ENCODE measurements around the gene AP1M1.
"Not testable (repeated sequence)": the region's sequence is repeated elsewhere in the genome, so short reads cannot be mapped to it uniquely, and the experiment has no call there.

Gene AP1M1

DNA sequence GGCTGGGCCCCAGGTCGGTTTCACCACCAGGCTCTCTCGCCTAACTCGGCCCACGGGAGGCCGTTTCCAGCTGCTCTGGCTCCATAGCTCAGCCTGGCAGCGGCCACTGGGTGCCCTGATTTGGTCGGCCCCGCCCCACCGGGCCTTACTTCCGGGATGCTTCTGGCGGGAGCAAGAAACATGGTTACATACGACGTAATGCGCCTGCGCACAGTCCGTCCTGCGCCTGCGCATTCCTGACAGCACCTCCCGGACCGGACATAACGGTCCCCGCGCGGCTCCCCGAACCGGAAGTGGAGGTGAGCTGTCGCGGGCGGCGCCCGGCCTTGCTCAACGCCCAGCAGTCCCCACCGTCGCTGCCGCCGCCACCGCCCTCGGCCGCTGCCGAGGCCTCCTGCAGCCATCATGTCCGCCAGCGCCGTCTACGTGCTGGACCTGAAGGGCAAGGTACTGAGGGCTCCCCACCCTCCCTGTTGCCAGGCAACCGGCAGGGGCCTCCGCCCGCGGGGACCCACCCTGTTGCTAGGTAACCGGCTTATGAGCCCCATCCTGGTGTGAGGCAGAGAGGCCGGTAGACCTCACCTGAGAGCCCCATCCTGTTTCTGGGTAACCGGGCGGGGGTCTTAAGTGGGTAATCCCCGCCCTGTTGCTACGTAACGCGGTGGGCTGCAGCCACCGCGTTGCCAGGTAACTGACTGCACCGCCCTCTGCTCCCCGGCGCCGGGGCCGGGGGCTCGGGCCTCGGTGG is at the start of gene AP1M1:
TSS of gene AP1M1 (plus strand) at position 290 of the 748 bp plus-strand sequence. CDS start at position 406, 116 bp downstream.
- peak; percentile 97 for DNase-seq (ENCODE audit: low read depth in 2 of 2)

DNA sequence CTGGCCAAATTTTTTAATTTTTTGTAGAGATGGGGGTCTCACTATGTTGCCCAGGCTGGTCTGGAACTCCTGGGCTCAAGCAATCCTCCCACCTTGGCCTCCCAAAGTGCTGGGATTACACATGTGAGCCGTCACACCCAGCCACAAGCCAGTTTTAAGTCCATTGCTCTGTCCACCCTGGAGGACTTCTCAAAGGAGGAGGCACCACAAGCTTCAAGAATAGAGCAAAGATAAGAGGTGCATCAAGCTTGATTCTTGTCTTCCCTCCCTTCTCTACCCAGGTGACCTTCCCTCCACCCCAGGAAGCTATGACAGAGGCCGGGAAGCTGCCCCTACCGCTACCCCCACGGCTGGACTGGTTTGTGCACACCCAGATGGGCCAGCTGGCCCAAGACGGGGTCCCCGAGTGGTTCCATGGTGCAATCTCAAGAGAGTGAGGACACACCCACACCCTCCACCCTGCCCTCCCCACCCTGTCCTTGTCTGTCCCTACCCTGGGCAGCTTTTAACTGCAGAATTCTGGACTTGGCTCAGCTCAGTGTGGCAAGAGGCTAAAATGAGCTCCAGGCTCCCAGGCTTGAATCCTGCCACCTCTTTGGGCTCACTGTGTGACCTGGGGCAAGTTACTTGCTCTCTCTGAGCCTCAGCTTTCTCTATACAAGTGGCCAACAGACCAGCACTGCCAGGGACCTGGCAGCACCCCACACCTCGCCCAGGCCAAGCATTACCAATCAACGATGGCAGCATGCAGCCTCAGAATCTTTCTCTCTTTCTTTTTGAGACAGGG is 49.1 kb upstream of the AP1M1 start:
- DNase-seq (ENCODE audit: low read depth in 2 of 2), result no peak

DNA sequence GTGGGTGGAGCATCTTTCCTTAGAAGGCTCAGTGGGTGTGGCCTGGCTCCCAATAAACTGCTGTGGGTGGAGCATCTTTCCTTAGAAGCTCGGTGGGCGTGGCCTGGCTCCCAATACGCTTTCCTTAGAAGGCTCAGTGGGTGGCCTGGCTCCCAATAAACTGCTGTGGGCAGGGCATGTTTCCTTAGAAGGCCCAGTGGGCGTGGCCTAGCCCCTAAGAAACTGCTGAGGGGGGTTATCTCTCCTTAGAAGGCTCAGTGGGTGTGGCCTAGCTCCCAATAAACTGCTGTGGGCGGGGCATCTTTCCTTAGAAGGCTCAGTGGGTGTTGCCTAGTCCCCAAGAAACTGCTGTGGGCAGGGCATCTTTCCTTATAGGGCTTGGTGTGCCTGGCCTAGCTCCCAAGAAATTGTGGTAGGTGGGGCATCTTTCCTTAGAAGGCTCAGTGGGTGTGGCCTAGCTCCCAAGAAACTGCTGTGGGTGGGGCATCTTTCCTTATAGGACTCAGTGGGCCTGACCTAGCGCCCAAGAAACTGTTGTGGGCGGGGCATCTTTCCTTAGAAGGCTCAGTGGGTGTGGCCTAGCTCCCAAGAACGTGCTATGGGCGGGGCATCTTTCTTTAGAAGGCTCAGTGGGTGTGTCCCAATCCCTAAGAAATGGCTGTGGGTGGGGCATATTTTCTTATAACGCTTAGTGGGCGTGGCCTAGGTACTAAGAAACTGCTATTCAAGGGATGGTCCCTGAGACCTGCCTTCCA is 44.0 kb upstream of the AP1M1 start:
- no peak for DNase-seq (ENCODE audit: low read depth in 2 of 2)

DNA sequence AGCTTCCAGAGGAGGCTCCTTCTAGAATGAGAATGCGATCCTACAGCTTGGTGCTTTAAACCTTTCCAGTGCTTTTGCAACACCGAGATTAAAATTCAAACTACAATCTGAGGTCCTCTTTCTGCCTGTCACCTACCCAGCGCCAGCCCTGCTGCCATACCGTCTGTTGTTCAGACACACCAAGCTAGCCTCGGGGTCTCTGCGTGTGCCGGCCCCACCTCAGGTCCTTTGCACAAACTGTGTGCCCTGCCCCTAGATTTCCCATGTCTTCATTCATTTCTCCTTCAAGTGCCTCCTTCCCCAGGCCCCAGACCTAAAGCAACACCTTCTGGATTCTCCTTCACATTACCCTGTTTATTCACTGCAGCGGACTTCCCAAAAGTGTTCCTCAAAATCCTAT is 43.2 kb upstream of the AP1M1 start:
- DNase-seq (ENCODE audit: low read depth in 2 of 2), result no peak

DNA sequence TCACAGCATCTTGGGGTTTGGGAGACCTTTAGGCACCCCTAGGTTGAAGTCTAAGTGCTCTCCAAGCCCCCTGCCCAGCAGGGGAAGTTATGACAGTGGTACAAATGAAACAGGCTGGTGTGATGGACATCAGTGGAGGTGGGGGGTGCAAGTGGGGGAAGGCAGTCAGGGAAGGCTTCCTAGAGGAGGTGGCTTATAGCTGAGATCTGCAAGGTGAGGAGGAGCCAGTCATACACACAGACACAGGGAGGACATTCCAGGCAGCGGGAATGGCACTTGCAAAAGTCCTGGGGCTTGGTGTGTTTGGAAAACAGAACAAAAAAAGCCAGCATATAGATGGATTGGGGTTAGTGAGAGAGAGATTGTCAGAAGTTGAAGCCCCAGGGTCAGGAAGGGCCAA is 42.6 kb upstream of the AP1M1 start:
- no peak for DNase-seq (ENCODE audit: low read depth in 2 of 2)

- no peak for DNase-seq (ENCODE audit: low read depth in 2 of 2)
Measured at GRCh38 chr19:16156904-16157303, 40.8 kb upstream of the AP1M1 start.

- DNase-seq (ENCODE audit: low read depth in 2 of 2), result no peak
Measured at GRCh38 chr19:16157601-16158000, 40.1 kb upstream of the AP1M1 start.

- no peak for DNase-seq (ENCODE audit: low read depth in 2 of 2)
Measured at GRCh38 chr19:16159655-16160054, 38.1 kb upstream of the AP1M1 start.

GRCh38 chr19:16160445-16160942 is 37.2 kb upstream of the AP1M1 start:
- no peak for DNase-seq (ENCODE audit: low read depth in 2 of 2)

DNA sequence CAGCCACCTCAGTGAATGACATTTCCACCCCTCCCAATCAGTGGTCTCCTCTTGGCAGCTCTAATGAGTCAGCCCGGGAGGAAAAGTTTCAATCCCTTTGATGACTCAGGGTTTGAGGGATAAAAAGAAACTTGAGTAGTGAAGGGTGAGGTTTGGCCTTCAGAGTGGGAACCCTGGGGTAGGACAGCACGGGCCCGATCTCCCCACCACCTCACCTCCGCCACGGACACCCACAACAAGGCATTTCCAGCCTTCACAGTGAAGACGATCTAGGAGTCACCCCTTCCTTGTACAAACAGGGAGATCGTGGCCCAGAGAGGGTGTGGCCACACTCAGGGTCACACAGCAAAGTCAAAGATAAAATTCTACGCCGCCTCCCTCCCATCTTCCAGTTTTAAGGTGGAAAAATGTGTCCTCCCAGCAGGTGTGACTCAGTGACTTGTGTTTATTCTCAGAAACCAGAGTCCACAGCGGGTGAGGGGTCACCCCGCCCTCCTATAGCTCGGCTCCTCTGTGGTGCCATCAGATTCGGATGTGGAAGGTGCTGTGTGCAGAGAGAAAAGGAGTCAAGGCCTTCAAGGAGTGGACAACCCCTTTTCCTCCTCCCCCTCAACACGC is 36.7 kb upstream of the AP1M1 start:
- DNase-seq (ENCODE audit: low read depth in 2 of 2), result no peak

- no peak for DNase-seq (ENCODE audit: low read depth in 2 of 2)
Measured at GRCh38 chr19:16161840-16162239, 35.9 kb upstream of the AP1M1 start.

- no peak for DNase-seq (ENCODE audit: low read depth in 2 of 2)
Measured at GRCh38 chr19:16164222-16164890, 33.4 kb upstream of the AP1M1 start.

DNA sequence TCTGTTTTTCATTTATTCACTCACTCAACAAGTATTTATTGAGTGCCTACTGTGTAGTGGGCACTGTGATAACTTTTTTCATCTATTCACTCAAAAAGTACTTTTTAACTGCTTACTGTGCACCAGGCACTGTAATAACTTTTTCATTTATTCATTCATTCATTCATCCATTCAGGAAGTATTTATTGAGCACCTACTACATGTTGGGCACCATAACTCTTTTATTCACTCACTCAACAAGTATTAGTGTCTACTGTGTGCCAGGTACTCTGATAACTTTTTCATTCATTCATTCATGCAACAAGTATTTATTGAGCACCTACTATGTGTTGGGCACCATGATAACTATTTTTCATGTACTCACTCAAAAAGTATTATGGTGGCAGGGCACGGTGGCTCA is 31.3 kb upstream of the AP1M1 start:
- no peak for DNase-seq (ENCODE audit: low read depth in 2 of 2)

DNA sequence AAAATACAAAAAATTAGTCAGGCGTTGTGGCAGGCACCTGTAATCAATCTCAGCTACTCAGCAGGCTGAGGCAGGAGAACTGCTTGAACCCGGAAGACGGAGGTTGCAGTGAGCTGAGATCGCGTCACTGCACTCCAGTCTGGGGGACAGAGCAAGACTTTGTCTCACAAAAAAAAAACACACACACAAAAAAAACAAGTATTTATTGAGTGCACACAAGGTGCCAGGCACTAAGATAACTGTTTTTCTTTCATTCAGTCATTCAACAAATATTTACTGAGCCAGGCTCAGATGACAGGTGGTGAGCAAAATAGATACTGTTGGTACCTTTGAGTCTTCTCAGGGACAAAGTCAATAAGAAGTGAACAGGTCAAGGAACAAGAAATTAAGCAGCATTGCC is 30.7 kb upstream of the AP1M1 start:
- DNase-seq (ENCODE audit: low read depth in 2 of 2), result no peak

- DNase-seq (ENCODE audit: low read depth in 2 of 2), result no peak
Measured at GRCh38 chr19:16168465-16169081, 29.1 kb upstream of the AP1M1 start.

- no peak for DNase-seq (ENCODE audit: low read depth in 2 of 2)
Measured at GRCh38 chr19:16170134-16170533, 27.6 kb upstream of the AP1M1 start.

GRCh38 chr19:16175954-16176353 is 21.8 kb upstream of the AP1M1 start:
- no peak for DNase-seq (ENCODE audit: low read depth in 2 of 2)

GRCh38 chr19:16178866-16179265 is 18.8 kb upstream of the AP1M1 start:
- not testable (repeated sequence) for DNase-seq (ENCODE audit: low read depth in 2 of 2)

GRCh38 chr19:16180611-16181010 is 17.1 kb upstream of the AP1M1 start:
- no peak for DNase-seq (ENCODE audit: low read depth in 2 of 2)

DNA sequence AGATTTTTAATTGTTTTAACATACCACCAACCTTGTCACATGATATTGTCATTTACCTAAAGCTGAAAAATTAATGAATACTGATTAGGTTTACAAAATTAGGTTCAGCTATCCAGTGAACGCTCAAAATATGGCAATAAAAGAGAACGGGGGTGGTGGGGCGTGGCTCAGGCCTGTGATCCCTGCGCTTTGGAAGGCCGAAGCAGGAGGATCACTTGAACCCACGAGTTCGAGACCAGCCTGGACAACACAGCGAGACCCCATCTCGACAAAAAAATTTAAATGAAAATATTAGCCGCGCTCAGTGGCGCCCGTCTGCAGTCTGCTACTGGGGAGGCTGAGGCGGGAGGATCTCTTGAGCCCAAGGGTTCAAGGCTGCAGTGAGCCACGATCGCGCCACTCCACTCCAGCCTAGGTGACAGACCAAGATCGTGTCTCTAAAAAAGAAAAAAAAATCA is 13.0 kb upstream of the AP1M1 start:
- DNase-seq (ENCODE audit: low read depth in 2 of 2), result no peak
